ENCODE measurements around the gene LDLRAD4.

The LDLRAD4 gene

DNA sequence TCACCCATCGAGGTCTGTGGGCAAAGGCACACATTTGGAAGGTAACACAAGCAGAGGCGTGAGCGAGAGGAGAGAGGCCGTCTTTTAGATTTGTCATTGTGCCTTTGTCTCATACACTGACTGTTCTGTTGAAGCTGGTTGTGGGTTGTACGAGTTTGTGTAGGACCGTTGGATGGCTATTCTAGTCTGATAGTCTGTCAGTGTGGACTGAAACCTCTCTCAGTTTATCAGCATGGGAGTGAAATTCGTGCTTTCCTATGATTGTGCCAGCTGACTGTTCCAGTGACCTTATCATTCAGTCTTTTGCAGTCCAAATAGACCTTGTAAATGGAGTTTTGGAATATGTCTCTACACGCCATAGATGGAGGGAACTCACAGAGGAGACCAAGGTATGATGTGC is 143.5 kb downstream of the LDLRAD4 start:
- TF ChIP-seq SPI1 (IDR thresholded peaks at IDR 0.05; ENCODE audit: low read depth, low read length), result no peak
- no peak for TF ChIP-seq PAX5 (IDR thresholded peaks at IDR 0.05; ENCODE audit: insufficient read depth, low read length, severe bottlenecking)
- no peak for TF ChIP-seq TAF1 (IDR thresholded peaks at IDR 0.05; ENCODE audit: low read depth, low read length)
- TF ChIP-seq POU2F2 (IDR thresholded peaks at IDR 0.05; ENCODE audit: low read depth, low read length), result no peak
- TF ChIP-seq POLR2A (IDR thresholded peaks at IDR 0.05; ENCODE audit: low read depth, low read length), result no peak
- no peak for TF ChIP-seq POLR2AphosphoS5 (IDR thresholded peaks at IDR 0.05; ENCODE audit: low read depth, low read length)
- no peak for FAIRE-seq
- no peak for DNase-seq (ENCODE audit: insufficient read length, low spot score)

DNA sequence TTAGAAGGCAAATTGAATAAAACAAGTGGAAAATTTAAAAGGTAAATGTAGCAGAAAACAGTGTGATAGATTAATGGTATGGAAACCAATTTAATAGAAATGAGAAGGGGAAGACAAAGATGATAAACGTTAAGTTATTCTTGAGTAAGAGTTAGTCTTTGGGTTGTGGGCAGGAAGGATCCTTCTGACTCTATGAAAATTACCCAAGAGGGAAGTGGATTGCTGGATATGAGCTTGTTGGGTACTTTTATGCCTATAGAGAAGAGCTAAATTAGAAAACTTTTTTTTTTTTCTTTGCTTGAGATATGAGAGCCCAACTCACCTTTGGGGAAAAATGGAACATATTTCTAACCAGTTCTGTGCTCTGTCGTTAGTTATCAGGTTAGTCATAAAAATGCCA is 144.0 kb downstream of the LDLRAD4 start:
- no peak for FAIRE-seq
- no peak for TF ChIP-seq POU2F2 (IDR thresholded peaks at IDR 0.05; ENCODE audit: low read depth, low read length)
- TF ChIP-seq TAF1 (IDR thresholded peaks at IDR 0.05; ENCODE audit: low read depth, low read length), result no peak
- no peak for TF ChIP-seq POLR2A (IDR thresholded peaks at IDR 0.05; ENCODE audit: low read depth, low read length)
- no peak for TF ChIP-seq PAX5 (IDR thresholded peaks at IDR 0.05; ENCODE audit: insufficient read depth, low read length, severe bottlenecking)
- no peak for TF ChIP-seq POLR2AphosphoS5 (IDR thresholded peaks at IDR 0.05; ENCODE audit: low read depth, low read length)
- no peak for TF ChIP-seq SPI1 (IDR thresholded peaks at IDR 0.05; ENCODE audit: low read depth, low read length)
- no peak for DNase-seq (ENCODE audit: insufficient read length, low spot score)

DNA sequence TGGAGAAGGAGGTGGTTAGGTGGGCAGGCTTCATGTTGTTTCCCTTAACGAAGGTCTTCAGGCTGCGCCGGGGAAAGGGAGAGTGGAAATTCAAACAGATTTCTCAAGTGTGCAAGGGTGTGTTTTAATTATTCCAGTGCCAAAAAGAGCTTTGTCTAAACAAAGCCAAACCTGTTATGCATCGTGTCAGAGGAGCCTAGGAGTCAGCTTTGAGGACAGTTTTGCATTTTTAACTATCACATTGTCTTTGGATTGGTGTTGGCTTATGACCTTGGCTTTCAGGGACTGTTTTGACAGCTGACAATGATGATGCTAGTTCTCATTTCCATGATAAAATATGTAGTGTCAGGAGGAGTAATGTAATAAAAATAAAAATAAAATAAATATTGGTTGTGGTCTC is 144.8 kb downstream of the LDLRAD4 start:
- TF ChIP-seq PAX5 (IDR thresholded peaks at IDR 0.05; ENCODE audit: insufficient read depth, low read length, severe bottlenecking), result no peak
- TF ChIP-seq TAF1 (IDR thresholded peaks at IDR 0.05; ENCODE audit: low read depth, low read length), result no peak
- no peak for TF ChIP-seq POU2F2 (IDR thresholded peaks at IDR 0.05; ENCODE audit: low read depth, low read length)
- no peak for TF ChIP-seq POLR2AphosphoS5 (IDR thresholded peaks at IDR 0.05; ENCODE audit: low read depth, low read length)
- TF ChIP-seq SPI1 (IDR thresholded peaks at IDR 0.05; ENCODE audit: low read depth, low read length), result no peak
- no peak for TF ChIP-seq POLR2A (IDR thresholded peaks at IDR 0.05; ENCODE audit: low read depth, low read length)
- FAIRE-seq (no peak), DNase-seq (ENCODE audit: insufficient read length, low spot score) (no peak)

DNA sequence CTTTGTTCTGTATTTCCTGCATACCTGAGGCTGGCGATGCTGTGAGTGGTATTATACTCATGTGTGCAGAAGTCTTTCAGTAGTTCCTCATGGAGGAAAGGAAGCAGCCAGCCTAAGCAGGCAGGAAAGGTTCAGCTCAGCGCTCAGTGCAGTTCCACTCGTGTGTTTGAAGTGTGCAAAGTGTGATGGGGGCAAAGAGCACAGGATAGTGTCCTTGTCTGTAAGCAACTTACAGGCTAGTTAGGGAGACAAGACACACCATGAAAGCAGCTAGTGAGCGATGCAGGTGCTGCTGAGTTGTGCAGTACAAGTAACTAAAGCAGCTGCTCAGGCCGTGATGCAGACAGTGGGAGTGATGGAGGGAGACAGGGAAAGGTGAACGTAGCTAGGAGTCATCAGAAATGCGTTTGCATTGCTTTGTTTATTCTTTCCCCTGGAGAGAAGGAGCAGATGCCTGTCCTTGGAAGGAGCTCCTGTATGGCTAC is 146.2 kb downstream of the LDLRAD4 start:
- FAIRE-seq (no peak), DNase-seq (ENCODE audit: insufficient read length, low spot score) (no peak)
- TF ChIP-seq POU2F2 (IDR thresholded peaks at IDR 0.05; ENCODE audit: low read depth, low read length) (no peak), POLR2A (IDR thresholded peaks at IDR 0.05; ENCODE audit: low read depth, low read length) (no peak), PAX5 (IDR thresholded peaks at IDR 0.05; ENCODE audit: insufficient read depth, low read length, severe bottlenecking) (no peak), TAF1 (IDR thresholded peaks at IDR 0.05; ENCODE audit: low read depth, low read length) (no peak), SPI1 (IDR thresholded peaks at IDR 0.05; ENCODE audit: low read depth, low read length) (no peak), POLR2AphosphoS5 (IDR thresholded peaks at IDR 0.05; ENCODE audit: low read depth, low read length) (no peak)

DNA sequence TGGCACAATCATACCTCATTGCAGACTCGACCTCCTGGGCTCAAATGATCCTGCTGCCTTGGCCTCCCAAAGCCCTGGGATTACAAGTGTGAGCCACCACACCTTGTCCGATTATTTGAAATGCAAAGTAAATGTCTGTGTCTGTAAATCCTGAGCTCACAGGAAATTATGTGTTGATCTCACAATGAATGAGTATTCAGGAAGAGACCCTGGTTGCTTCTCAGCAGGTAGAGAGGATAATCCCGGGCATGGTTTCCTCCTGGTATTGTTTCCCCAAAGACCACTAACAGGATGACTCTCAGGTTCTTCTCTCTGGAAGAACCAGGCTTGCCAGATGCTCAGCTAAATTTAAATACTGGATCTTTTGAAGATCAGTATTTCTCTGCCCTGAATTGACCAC is 147.6 kb downstream of the LDLRAD4 start:
- TF ChIP-seq POLR2A (IDR thresholded peaks at IDR 0.05; ENCODE audit: low read depth, low read length), result no peak
- no peak for TF ChIP-seq TAF1 (IDR thresholded peaks at IDR 0.05; ENCODE audit: low read depth, low read length)
- no peak for TF ChIP-seq POU2F2 (IDR thresholded peaks at IDR 0.05; ENCODE audit: low read depth, low read length)
- no peak for TF ChIP-seq PAX5 (IDR thresholded peaks at IDR 0.05; ENCODE audit: insufficient read depth, low read length, severe bottlenecking)
- TF ChIP-seq POLR2AphosphoS5 (IDR thresholded peaks at IDR 0.05; ENCODE audit: low read depth, low read length), result no peak
- no peak for TF ChIP-seq SPI1 (IDR thresholded peaks at IDR 0.05; ENCODE audit: low read depth, low read length)
- FAIRE-seq (no peak), DNase-seq (ENCODE audit: insufficient read length, low spot score) (no peak)

DNA sequence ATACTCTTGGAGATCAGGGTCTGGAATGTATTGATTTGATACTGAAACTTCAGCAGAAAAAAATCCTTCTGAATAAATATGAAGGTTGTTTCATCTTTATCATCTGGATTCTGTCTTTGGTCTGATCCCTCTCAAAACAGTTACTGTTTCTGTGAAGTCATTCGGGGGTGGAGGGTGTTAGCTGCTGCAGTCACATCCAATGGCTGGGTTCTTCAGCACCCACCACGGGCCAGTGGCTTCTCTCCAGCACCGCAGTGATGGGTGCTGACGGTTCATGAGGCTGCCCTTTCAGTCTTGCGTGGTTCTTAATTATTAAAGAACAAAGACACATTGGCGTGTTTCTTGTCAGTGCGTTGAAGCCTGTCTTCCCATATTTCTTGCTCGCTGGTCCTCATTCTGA is 148.0 kb downstream of the LDLRAD4 start:
- FAIRE-seq, result no peak
- no peak for TF ChIP-seq POU2F2 (IDR thresholded peaks at IDR 0.05; ENCODE audit: low read depth, low read length)
- TF ChIP-seq PAX5 (IDR thresholded peaks at IDR 0.05; ENCODE audit: insufficient read depth, low read length, severe bottlenecking), result no peak
- TF ChIP-seq POLR2A (IDR thresholded peaks at IDR 0.05; ENCODE audit: low read depth, low read length), result no peak
- TF ChIP-seq POLR2AphosphoS5 (IDR thresholded peaks at IDR 0.05; ENCODE audit: low read depth, low read length), result no peak
- no peak for TF ChIP-seq TAF1 (IDR thresholded peaks at IDR 0.05; ENCODE audit: low read depth, low read length)
- no peak for TF ChIP-seq SPI1 (IDR thresholded peaks at IDR 0.05; ENCODE audit: low read depth, low read length)
- DNase-seq (ENCODE audit: insufficient read length, low spot score), result no peak

DNA sequence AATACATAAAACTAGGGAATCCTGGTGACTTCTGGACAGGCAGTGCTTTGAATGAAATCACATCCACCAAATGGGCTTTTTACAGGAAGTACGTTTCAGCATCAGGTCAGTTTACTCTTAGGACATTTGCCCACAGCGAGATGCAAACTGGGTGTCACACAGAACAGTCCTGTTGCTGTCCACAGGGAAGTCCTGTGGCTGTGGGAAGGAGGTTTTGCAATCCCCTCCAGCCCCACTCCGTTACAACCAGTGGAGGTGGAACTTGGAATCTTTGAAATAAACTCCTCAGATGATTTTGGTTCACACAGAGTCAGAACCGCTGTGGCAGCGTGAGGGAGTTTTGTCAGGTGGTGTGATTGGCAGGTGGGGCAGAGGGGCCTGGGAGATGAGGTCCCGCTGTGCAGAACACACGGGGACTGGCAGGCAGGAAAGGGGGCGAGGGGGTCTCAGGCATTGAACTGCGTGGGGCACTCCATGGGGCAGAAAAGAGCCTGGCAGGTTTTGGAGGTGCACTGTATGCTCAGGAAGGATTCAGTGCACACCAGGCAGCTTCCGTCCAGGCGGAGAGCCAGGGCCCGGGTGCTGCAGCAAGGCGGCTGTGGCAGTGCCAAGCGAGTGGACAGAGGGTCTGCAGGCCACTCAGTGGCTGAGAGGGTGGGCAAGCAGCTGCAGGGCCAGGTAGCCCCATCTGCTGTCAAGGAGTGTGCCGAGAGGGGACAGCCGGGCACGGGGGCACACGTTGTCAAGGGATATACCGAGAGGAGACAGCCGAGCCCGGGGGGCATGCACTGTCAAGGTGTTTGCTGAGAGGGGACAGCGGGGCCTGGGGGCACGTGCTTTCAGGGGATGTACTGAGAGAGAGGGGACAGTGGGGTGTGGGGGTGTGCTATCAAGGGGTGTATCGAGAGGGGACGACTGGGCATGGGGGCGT is 148.7 kb downstream of the LDLRAD4 start:
- FAIRE-seq (no peak), DNase-seq (ENCODE audit: insufficient read length, low spot score) (no peak)
- TF ChIP-seq SPI1 (IDR thresholded peaks at IDR 0.05; ENCODE audit: low read depth, low read length), result no peak

DNA sequence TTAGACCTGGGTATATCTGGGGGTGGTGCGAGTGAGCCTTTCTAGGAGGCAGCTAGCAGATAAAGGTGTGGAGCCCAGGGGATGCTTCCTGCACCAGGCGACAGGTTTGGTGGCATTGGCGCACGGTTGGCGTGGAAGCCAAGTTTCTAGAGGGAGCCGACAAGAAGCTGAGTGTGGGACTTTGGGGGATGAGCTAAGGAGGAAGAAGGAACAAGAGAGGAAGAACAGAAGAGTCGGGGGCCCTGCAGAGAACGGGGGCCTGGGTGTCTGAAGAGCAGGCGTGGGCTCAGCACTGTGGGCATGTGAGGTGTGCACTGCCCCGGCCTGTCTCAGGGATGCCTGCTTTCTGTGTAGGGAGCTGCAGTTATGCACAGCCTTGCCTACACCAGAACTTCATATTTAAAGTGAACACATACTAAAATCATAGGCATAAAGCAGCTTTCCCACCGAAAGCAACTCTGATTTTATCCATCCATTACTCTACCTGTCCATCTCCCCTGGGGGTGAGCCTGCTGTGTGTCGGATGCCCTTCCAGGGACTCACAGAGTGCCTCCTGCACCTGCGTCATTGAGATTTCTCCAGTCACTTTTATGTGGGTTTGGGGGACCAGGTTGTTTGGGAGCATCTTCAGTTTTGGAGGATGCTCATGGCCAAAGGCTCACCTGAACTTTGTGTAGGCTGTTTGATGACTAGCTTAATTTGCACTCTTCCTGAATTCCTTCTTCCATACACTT is 149.7 kb downstream of the LDLRAD4 start:
- TF ChIP-seq SPI1 (IDR thresholded peaks at IDR 0.05; ENCODE audit: low read depth, low read length) (no peak), PAX5 (IDR thresholded peaks at IDR 0.05; ENCODE audit: insufficient read depth, low read length, severe bottlenecking) (no peak), POU2F2 (IDR thresholded peaks at IDR 0.05; ENCODE audit: low read depth, low read length) (no peak), POLR2A (IDR thresholded peaks at IDR 0.05; ENCODE audit: low read depth, low read length) (no peak), TAF1 (IDR thresholded peaks at IDR 0.05; ENCODE audit: low read depth, low read length) (no peak), POLR2AphosphoS5 (IDR thresholded peaks at IDR 0.05; ENCODE audit: low read depth, low read length) (no peak)
- DNase-seq (ENCODE audit: insufficient read length, low spot score) (no peak), FAIRE-seq (no peak)

DNA sequence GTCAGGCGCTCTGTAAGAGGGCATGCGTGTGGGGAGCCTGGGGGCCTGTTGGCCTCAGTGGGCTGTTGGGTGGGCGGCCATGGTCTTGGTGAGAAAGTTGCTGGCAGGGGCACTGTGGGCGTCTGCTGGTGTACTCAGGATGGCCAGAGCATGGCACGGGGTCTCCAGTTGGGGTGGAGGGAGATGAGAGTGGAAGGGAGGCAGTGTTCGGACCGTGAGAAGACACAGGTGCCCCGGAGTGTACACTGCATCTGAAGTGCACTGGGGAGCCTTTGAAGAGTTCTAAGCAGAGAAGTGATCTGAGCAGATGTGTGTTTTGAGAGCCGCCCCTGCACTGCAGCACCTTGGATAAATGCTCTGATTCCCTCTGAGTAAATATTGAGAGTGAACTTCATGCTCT is 150.8 kb downstream of the LDLRAD4 start:
- FAIRE-seq (no peak), DNase-seq (ENCODE audit: insufficient read length, low spot score) (no peak)
- TF ChIP-seq SPI1 (IDR thresholded peaks at IDR 0.05; ENCODE audit: low read depth, low read length) (no peak), POU2F2 (IDR thresholded peaks at IDR 0.05; ENCODE audit: low read depth, low read length) (no peak), PAX5 (IDR thresholded peaks at IDR 0.05; ENCODE audit: insufficient read depth, low read length, severe bottlenecking) (no peak), TAF1 (IDR thresholded peaks at IDR 0.05; ENCODE audit: low read depth, low read length) (no peak), POLR2A (IDR thresholded peaks at IDR 0.05; ENCODE audit: low read depth, low read length) (no peak), POLR2AphosphoS5 (IDR thresholded peaks at IDR 0.05; ENCODE audit: low read depth, low read length) (no peak)

Data from GM12891 (cell line).